Astrocyte of the spinal cord (primary cell): ENCODE data around the gene CDK14.
A peak's percentile ranks its signal among the peaks of the same experiment; 100 is the strongest.

Experiments used
- DNase-seq: peaks from one replicate; pipeline ENCODE4 v3.0.0; 2011; ENCODE audit warnings: low read depth, low spot score
- H3K4me3 ChIP-seq: 2 replicates; pipeline ENCODE4 v1.5.1; 2011; ENCODE audit warnings: low read depth, mild to moderate bottlenecking, low read length, moderate library complexity
- CTCF ChIP-seq: IDR thresholded peaks from 2 replicates; pipeline ENCODE4 v1.5.1; 2012; ENCODE audit warnings: low read depth, mild to moderate bottlenecking, low read length, inconsistent platforms
- in situ Hi-C: cut with HindIII; loops from 2 replicates; pipeline ENCODE4 v1.10.0; 2017; ENCODE audit warnings: low sequenced_read_pairs

The CDK14 gene

GRCh38 chr7:90660100-90660499, 64.0 kb downstream of the CDK14 start:
- in situ Hi-C loops, result no loop called here
- no peak for TF ChIP-seq CTCF
- no peak for DNase-seq
- H3K4me3 ChIP-seq, result no peak overlapping the region

GRCh38 chr7:90660819-90661218, 64.7 kb downstream of the CDK14 start:
- TF ChIP-seq CTCF, result no peak
- in situ Hi-C loops, result no loop called here
- DNase-seq, result no peak
- no peak overlapping the region for H3K4me3 ChIP-seq

GRCh38 chr7:90661290-90662151, 65.4 kb downstream of the CDK14 start:
- TF ChIP-seq CTCF, result no peak
- no peak overlapping the region for H3K4me3 ChIP-seq
- DNase-seq, result peak; percentile 52
- in situ Hi-C loops, result no loop called here

GRCh38 chr7:90663176-90663575, 67.1 kb downstream of the CDK14 start:
- in situ Hi-C loops, result no loop called here
- DNase-seq, result no peak
- TF ChIP-seq CTCF, result no peak
- no peak overlapping the region for H3K4me3 ChIP-seq

GRCh38 chr7:90666186-90666585, 70.1 kb downstream of the CDK14 start:
- in situ Hi-C loops, result no loop called here
- no peak for TF ChIP-seq CTCF
- no peak overlapping the region for H3K4me3 ChIP-seq
- DNase-seq, result no peak

GRCh38 chr7:90668992-90669391, 72.9 kb downstream of the CDK14 start:
- TF ChIP-seq CTCF, result no peak
- no peak for DNase-seq
- no peak overlapping the region for H3K4me3 ChIP-seq
- in situ Hi-C loops, result no loop called here
